CD8-positive, alpha-beta memory T cell (primary cell): ENCODE results near the gene SNRPD3. TPM values are rescaled to one million over a fixed set of nuclear protein-coding genes. Genes with fewer than 3 reads are reported as not detected.

Source experiments
- CTCF ChIA-PET: fragments of 350-600 bp; sonication (Branson Sonifier 250); formaldehyde crosslinking; loops from one replicate; lab custom pipeline; 2021; ENCODE audit warnings: antibody characterized with exemption; lab: Charles Lee
- POLR2A ChIA-PET: fragments of 350-600 bp; sonication (Branson Sonifier 250); formaldehyde crosslinking; loops from one replicate; lab custom pipeline; 2021; ENCODE audit warnings: antibody characterized with exemption; lab: Charles Lee
- DNase-seq, 5 donors: peaks; one replicate each; pipeline versions ENCODE4 v3.0.0 to v3.0.0-alpha.2; 2020 to 2022; ENCODE audit warnings: mixed read lengths in 1 of 5
- H3K27ac ChIP-seq: one replicate; pipeline ENCODE4 v1.7.0; 2013; ENCODE audit warnings: low read depth, mild to moderate bottlenecking, low read length, moderate library complexity
- H3K27me3 ChIP-seq: 2 replicates; pipeline ENCODE4 v1.7.0; 2013; ENCODE audit warnings: low read length, mild to moderate bottlenecking; ENCODE audit not compliant: insufficient read depth, poor library complexity, severe bottlenecking
- H3K36me3 ChIP-seq: 2 replicates; pipeline ENCODE4 v1.7.0; 2013; ENCODE audit warnings: mild to moderate bottlenecking, low read length, moderate library complexity; ENCODE audit not compliant: insufficient read depth
- H3K4me1 ChIP-seq: 2 replicates; pipeline ENCODE4 v1.7.0; 2013; ENCODE audit warnings: mild to moderate bottlenecking, low read length, moderate library complexity; ENCODE audit not compliant: insufficient read depth
- H3K4me3 ChIP-seq: 2 replicates; pipeline ENCODE4 v1.7.0; 2013; ENCODE audit warnings: mild to moderate bottlenecking, low read length
- H3K9me3 ChIP-seq: 2 replicates; pipeline ENCODE4 v1.7.0; 2013; ENCODE audit warnings: mild to moderate bottlenecking, low read length
- H3K27ac Mint-ChIP-seq, 8 donors: one replicate each; pipeline ENCODE4 v1.8.0; 2020 to 2021; ENCODE audit warnings: mixed read lengths in 8 of 8, mild to moderate bottlenecking in 6 of 8, inconsistent platforms in 3 of 8, moderate library complexity in 3 of 8
- H3K27me3 Mint-ChIP-seq, 2 donors: one replicate each; pipeline ENCODE4 v1.8.0; 2020 to 2021; ENCODE audit warnings: mixed read lengths in 2 of 2, mild to moderate bottlenecking in 1 of 2, moderate library complexity in 1 of 2
- H3K36me3 Mint-ChIP-seq, 3 donors: one replicate each; pipeline ENCODE4 v1.8.0; 2020 to 2021; ENCODE audit warnings: mixed read lengths in 3 of 3, inconsistent platforms in 1 of 3, mild to moderate bottlenecking in 1 of 3
- H3K4me1 Mint-ChIP-seq, 3 donors: one replicate each; pipeline ENCODE4 v1.8.0; 2020 to 2021; ENCODE audit warnings: mixed read lengths in 3 of 3, inconsistent platforms in 1 of 3, mild to moderate bottlenecking in 1 of 3
- H3K4me3 Mint-ChIP-seq, 7 donors: one replicate each; pipeline ENCODE4 v1.8.0; 2020 to 2021; ENCODE audit warnings: mixed read lengths in 7 of 7, mild to moderate bottlenecking in 6 of 7, moderate library complexity in 4 of 7, inconsistent platforms in 2 of 7
- H3K9me3 Mint-ChIP-seq, 5 donors: one replicate each; pipeline ENCODE4 v1.8.0; 2020 to 2022; ENCODE audit warnings: mixed read lengths in 5 of 5, mild to moderate bottlenecking in 3 of 5, moderate library complexity in 2 of 5, inconsistent platforms in 1 of 5
- polyA plus RNA-seq: library from polyadenylated mRNA; unstranded; fragments of 300-500 nt; fragmentation: Illumina TruSeq; gene quantifications from one replicate; pipeline ENCODE4 v1.2.3, GENCODE V29; 2021
- total RNA-seq, 2 experiments: library from RNA; stranded (reverse); gene quantifications; one replicate each; pipeline ENCODE4 v1.2.3, GENCODE V29; 2021

SNRPD3 gene
- total and polyA plus RNA-seq, 3 experiments from 2014 or later: 112 to 217 (median 205) TPM

DNA sequence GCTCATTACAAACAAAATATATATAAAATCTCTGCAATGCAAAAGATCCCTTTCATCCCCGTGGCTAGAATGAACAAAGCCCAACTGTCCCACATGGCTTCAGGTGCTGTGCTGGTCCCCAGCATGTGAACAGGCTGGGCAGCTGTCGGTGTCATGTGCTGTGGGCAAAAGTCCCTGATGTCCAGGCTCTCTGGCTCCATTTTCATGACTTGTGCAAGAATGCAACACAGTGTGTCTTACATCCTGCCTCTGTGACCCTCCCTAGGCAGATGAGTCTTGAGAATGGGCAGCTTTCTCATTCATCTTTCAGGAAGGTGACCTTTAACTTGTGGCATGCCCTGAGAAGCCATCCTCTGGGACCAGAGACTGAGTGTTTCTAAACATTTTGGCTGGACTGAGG, 15.3 kb upstream of the SNRPD3 start:
- Histone ChIP-seq H3K4me3 (no peak overlapping the region), H3K36me3 (peaks cover 27% of the 10 kb centered on the region), H3K4me1 (no peaks in the 10 kb centered on the region), H3K27ac (no peak overlapping the region), H3K27me3 (no peaks in the 10 kb centered on the region), H3K9me3 (no peaks in the 10 kb centered on the region)
- Mint-ChIP-seq H3K27me3 (no peaks in the 10 kb centered on the region), H3K36me3 (peaks cover 0 to 60% (median 2%) of the 10 kb centered on the region in 3 donors), H3K4me1 (no peaks in the 10 kb centered on the region), H3K9me3 (no peaks in the 10 kb centered on the region), H3K4me3 (no peak overlapping the region), H3K27ac (peak overlapping the region in 1 of 8 donors; percentile 26)
- ChIA-PET POLR2A (no interaction called here), CTCF (interaction anchor here (1.0 to 1.5 kb wide), 2 partner anchors 8 to 10 kb away, joined by 3 read pairs; no protein-coding TSS in a partner anchor)
- DNase-seq: no peak

GRCh38 chr22:24541681-24542515, 13.9 kb upstream of the SNRPD3 start:
- no peak overlapping the region for H3K4me3 Mint-ChIP-seq
- H3K27me3 Mint-ChIP-seq: no peaks in the 10 kb centered on the region
- ChIA-PET POLR2A (no interaction called here), CTCF (interaction anchor here (1.2 to 1.5 kb wide), 2 partner anchors 10 to 107 kb away, joined by 3 read pairs; no protein-coding TSS in a partner anchor)
- Histone ChIP-seq H3K9me3 (no peaks in the 10 kb centered on the region), H3K4me1 (no peaks in the 10 kb centered on the region), H3K4me3 (no peak overlapping the region), H3K36me3 (peaks cover 35% of the 10 kb centered on the region), H3K27me3 (no peaks in the 10 kb centered on the region), H3K27ac (no peak overlapping the region)
- H3K36me3 Mint-ChIP-seq: peaks cover 0 to 71% (median 10%) of the 10 kb centered on the region in 3 donors
- H3K27ac Mint-ChIP-seq: peak overlapping the region in 2 of 8 donors; percentile 21 to 32
- no peaks in the 10 kb centered on the region for H3K9me3 Mint-ChIP-seq
- DNase-seq: no peak
- H3K4me1 Mint-ChIP-seq: no peaks in the 10 kb centered on the region

DNA sequence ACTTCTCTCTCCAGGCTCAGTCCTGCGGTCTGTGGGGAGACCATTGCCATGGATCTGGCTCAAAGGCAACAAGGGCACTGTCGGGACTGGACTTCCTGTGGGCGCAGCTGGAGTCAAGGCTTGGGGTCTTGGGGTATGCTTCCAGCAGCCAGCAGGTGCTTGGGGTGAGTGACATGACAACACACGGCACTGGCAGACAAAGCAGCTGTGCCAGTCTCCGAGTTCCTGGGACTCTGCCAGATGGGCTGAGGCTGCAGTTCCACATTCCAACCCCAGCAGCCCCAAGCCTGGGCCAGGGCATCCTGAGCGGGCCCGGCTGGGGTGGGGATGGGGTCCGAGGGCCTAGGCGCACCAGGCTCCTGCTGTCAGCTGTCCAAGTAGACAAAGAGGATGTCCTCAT, 13.2 kb upstream of the SNRPD3 start:
- Histone ChIP-seq H3K27ac (no peak overlapping the region), H3K27me3 (no peaks in the 10 kb centered on the region), H3K36me3 (peaks cover 42% of the 10 kb centered on the region), H3K4me3 (no peak overlapping the region), H3K9me3 (no peaks in the 10 kb centered on the region), H3K4me1 (no peaks in the 10 kb centered on the region)
- POLR2A ChIA-PET: no interaction called here
- Mint-ChIP-seq H3K27me3 (no peaks in the 10 kb centered on the region), H3K36me3 (peaks cover 0 to 79% (median 14%) of the 10 kb centered on the region in 3 donors), H3K4me3 (no peak overlapping the region), H3K27ac (no peak overlapping the region), H3K4me1 (no peaks in the 10 kb centered on the region), H3K9me3 (no peaks in the 10 kb centered on the region)
- DNase-seq: no peak
- CTCF ChIA-PET: interaction anchor here (1.2 kb wide), 1 partner anchor 107 kb away, joined by 3 read pairs; no protein-coding TSS in a partner anchor

GRCh38 chr22:24543185-24543601, 12.6 kb upstream of the SNRPD3 start:
- H3K9me3 Mint-ChIP-seq: no peaks in the 10 kb centered on the region
- CTCF ChIA-PET: interaction anchor here (1.2 kb wide), 1 partner anchor 108 kb away, joined by 3 read pairs; no protein-coding TSS in a partner anchor
- no peak for DNase-seq
- POLR2A ChIA-PET: no interaction called here
- Histone ChIP-seq H3K4me3 (no peak overlapping the region), H3K27me3 (no peaks in the 10 kb centered on the region), H3K27ac (no peak overlapping the region), H3K36me3 (peaks cover 46% of the 10 kb centered on the region), H3K9me3 (no peaks in the 10 kb centered on the region), H3K4me1 (no peaks in the 10 kb centered on the region)
- no peaks in the 10 kb centered on the region for H3K27me3 Mint-ChIP-seq
- H3K36me3 Mint-ChIP-seq: peaks cover 0 to 84% (median 15%) of the 10 kb centered on the region in 3 donors
- H3K4me3 Mint-ChIP-seq: no peak overlapping the region
- no peaks in the 10 kb centered on the region for H3K4me1 Mint-ChIP-seq
- no peak overlapping the region for H3K27ac Mint-ChIP-seq

DNA sequence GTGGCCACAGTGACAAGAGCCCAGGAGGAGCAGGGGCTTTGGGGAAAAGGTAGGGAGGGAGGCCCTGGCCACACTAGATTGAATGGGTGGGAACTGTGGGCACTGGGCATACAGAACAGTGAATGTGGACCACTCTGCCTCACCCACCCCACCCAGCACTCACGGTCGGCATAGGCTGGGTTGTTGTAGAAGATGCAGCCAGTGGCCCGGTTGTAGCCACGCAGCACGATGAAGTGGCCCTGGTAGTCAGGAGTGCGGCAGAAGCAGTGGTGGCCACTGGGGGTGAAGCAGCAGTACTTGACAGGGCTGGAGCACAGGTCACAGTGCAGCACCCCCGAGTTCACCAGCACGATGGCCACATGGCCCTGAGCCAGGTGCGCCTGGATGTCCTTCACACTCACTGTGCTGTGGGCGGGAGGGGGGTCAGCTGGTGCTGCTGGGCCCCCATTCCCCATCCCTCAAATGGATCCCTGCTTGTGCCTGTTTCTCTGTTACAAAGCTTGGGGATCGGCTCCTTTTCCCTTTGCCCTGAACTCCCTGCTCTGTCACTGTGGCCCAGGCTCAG, 12.0 kb upstream of the SNRPD3 start:
- POLR2A ChIA-PET: no interaction called here
- CTCF ChIA-PET: no interaction called here
- Mint-ChIP-seq H3K4me3 (no peak overlapping the region), H3K36me3 (peaks cover 0 to 90% (median 15%) of the 10 kb centered on the region in 3 donors), H3K9me3 (no peaks in the 10 kb centered on the region), H3K27me3 (no peaks in the 10 kb centered on the region), H3K4me1 (peaks cover 0 to 2% (median 0%) of the 10 kb centered on the region in 3 donors), H3K27ac (no peak overlapping the region)
- Histone ChIP-seq H3K27me3 (no peaks in the 10 kb centered on the region), H3K9me3 (no peaks in the 10 kb centered on the region), H3K27ac (no peak overlapping the region), H3K4me3 (no peak overlapping the region), H3K36me3 (peaks cover 46% of the 10 kb centered on the region), H3K4me1 (no peaks in the 10 kb centered on the region)
- no peak for DNase-seq

GRCh38 chr22:24548812-24549211, 7.0 kb upstream of the SNRPD3 start:
- no peaks in the 10 kb centered on the region for H3K9me3 ChIP-seq
- Mint-ChIP-seq H3K27me3 (no peaks in the 10 kb centered on the region), H3K36me3 (peaks cover 0 to 73% (median 12%) of the 10 kb centered on the region in 3 donors), H3K27ac (peak overlapping the region in 2 of 8 donors; percentile 11 to 42), H3K4me3 (no peak overlapping the region), H3K4me1 (peaks cover 23 to 39% (median 29%) of the 10 kb centered on the region in 3 donors), H3K9me3 (no peaks in the 10 kb centered on the region)
- H3K4me1 ChIP-seq: peaks cover 9% of the 10 kb centered on the region
- H3K4me3 ChIP-seq: no peak overlapping the region
- no peak for DNase-seq
- H3K27me3 ChIP-seq: no peaks in the 10 kb centered on the region
- H3K36me3 ChIP-seq: peaks cover 19% of the 10 kb centered on the region
- CTCF ChIA-PET: no interaction called here
- POLR2A ChIA-PET: no interaction called here
- no peak overlapping the region for H3K27ac ChIP-seq

DNA sequence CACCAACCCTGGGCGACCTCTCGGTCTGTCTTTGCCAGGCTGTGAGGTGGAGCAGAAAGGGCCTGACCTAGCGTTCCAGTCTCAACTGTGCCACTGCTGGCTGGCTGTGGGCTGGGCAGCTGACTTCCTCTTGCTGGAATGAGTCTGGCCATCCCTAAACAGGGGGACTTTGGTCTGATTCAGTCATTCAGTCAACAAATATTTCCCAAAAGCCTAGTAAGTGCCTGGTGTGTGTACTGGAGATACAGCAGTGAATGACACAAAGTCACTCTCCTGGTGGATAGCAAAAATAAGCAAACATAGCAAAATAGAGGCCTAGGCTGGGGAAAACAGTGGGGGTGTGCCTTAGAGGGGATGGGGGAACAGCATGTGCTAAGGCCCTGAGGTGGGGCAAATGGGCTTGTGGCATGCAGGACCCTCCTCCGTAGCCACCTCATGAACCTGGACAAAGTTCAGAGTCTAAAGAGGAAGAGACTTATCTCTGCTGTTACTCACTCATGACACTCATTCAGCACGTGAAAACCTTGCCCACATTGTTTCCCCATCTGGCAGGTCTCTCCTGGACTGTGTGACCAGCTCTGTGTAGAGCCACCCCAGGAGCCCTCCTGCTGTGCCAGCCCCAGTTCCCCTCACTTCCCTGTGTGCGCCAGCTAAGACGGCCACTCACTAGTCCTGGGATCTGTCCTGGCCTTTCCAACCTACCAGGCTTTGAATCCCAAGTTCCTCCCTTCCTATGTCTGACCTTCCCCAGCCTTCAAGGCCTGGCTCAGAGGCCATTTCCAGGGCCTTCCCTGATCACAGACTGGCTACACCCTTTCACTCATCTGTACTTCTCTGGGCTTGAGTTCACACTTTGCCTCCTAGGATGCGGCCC, 5.5 kb upstream of the SNRPD3 start:
- POLR2A ChIA-PET: no interaction called here
- H3K36me3 Mint-ChIP-seq: peaks cover 0 to 65% (median 12%) of the 10 kb centered on the region in 3 donors

More for the DNA sequence above, 5.5 kb upstream of the SNRPD3 start:
- H3K27ac Mint-ChIP-seq: peak overlapping the region in 4 of 8 donors; percentile 52 to 90 (median 55)
- peaks cover 19% of the 10 kb centered on the region for H3K36me3 ChIP-seq
- CTCF ChIA-PET: interaction anchor here (0.6 kb wide), 1 partner anchor 70 kb away, joined by 3 read pairs; no protein-coding TSS in a partner anchor
- no peaks in the 10 kb centered on the region for H3K27me3 Mint-ChIP-seq
- no peaks in the 10 kb centered on the region for H3K9me3 ChIP-seq
- no peak overlapping the region for H3K27ac ChIP-seq
- no peak overlapping the region for H3K4me3 Mint-ChIP-seq
- H3K27me3 ChIP-seq: no peaks in the 10 kb centered on the region
- H3K9me3 Mint-ChIP-seq: no peaks in the 10 kb centered on the region
- H3K4me3 ChIP-seq: no peak overlapping the region
- peaks cover 30 to 48% (median 36%) of the 10 kb centered on the region in 3 donors for H3K4me1 Mint-ChIP-seq
- no peak for DNase-seq
- H3K4me1 ChIP-seq: peaks cover 16% of the 10 kb centered on the region
